ENCODE data around the gene ZNF784.

- TF ChIP-seq, protein P1, sequence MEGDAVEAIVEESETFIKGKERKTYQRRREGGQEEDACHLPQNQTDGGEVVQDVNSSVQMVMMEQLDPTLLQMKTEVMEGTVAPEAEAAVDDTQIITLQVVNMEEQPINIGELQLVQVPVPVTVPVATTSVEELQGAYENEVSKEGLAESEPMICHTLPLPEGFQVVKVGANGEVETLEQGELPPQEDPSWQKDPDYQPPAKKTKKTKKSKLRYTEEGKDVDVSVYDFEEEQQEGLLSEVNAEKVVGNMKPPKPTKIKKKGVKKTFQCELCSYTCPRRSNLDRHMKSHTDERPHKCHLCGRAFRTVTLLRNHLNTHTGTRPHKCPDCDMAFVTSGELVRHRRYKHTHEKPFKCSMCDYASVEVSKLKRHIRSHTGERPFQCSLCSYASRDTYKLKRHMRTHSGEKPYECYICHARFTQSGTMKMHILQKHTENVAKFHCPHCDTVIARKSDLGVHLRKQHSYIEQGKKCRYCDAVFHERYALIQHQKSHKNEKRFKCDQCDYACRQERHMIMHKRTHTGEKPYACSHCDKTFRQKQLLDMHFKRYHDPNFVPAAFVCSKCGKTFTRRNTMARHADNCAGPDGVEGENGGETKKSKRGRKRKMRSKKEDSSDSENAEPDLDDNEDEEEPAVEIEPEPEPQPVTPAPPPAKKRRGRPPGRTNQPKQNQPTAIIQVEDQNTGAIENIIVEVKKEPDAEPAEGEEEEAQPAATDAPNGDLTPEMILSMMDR (IDR thresholded peaks at IDR 0.05) = no peak
- no peak for TF ChIP-seq POLR2AphosphoS5 (IDR thresholded peaks at IDR 0.05)
These were observed 42.6 kb upstream of the ZNF784 start for GRCh38 chr19:55667006-55667381.
